Panc1 (cell line): ENCODE data around the gene C11orf65. TPM values are rescaled to one million over a fixed set of nuclear protein-coding genes. Genes with fewer than 3 reads are reported as not detected.

Source experiments
- ATAC-seq: fragments of 200-7000 bp; cut with Tn5 transposase; 2 replicates; pipeline ENCODE4 v1.9.1; 2020; ENCODE audit warnings: mild to moderate bottlenecking, moderate library complexity
- BruUV-seq: library from RNA; stranded (reverse); fragments of 400-500 nt; replicated peaks from 2 replicates; lab custom pipeline; 2021; lab: Mats Ljungman, UMichigan
- CTCF ChIA-PET: fragments of 300-600 bp; sonication (Branson Sonifier 250); formaldehyde crosslinking; loops from one replicate; lab custom pipeline; 2022; ENCODE audit warnings: antibody characterized with exemption; lab: Charles Lee
- POLR2A ChIA-PET: fragments of 300-600 bp; sonication (Branson Sonifier 250); formaldehyde crosslinking; loops from one replicate; lab custom pipeline; 2022; ENCODE audit warnings: antibody characterized with exemption; lab: Charles Lee
- DNase-seq: peaks from one replicate; pipeline ENCODE4 v3.0.0-alpha.2; 2010; ENCODE audit warnings: low read depth, low spot score
- H3K27ac ChIP-seq: 2 replicates; pipeline ENCODE4 v1.5.1; 2011; ENCODE audit warnings: mild to moderate bottlenecking, low read length, inconsistent platforms
- H3K27me3 ChIP-seq: fragments of 200-500 bp; sonication (Bioruptor generic); 2 replicates; pipeline ENCODE4 v1.6.0; 2014; ENCODE audit warnings: low read length, inconsistent platforms; ENCODE audit not compliant: control insufficient read depth, insufficient read depth
- H3K36me3 ChIP-seq: fragments of 200-500 bp; sonication (Bioruptor generic); 2 replicates; pipeline ENCODE4 v1.5.1; 2014; ENCODE audit warnings: inconsistent platforms, mild to moderate bottlenecking, low read length, moderate library complexity; ENCODE audit not compliant: control insufficient read depth, insufficient read depth
- H3K4me1 ChIP-seq: 2 replicates; pipeline ENCODE4 v1.5.1; 2011; ENCODE audit warnings: inconsistent platforms, mild to moderate bottlenecking, low read length, moderate library complexity; ENCODE audit not compliant: control insufficient read depth, insufficient read depth
- H3K4me3 ChIP-seq, 2 experiments: 2 replicates each; pipeline ENCODE4 v1.5.1; 2011 to 2012; ENCODE audit warnings: low read depth in 2 of 2, low read length in 2 of 2, mild to moderate bottlenecking in 2 of 2, inconsistent platforms in 1 of 2, moderate library complexity in 1 of 2
- H3K9me3 ChIP-seq: fragments of 200-500 bp; sonication (Bioruptor generic); 2 replicates; pipeline ENCODE4 v1.5.1; 2014; ENCODE audit warnings: low read depth, mild to moderate bottlenecking, inconsistent platforms, low read length, moderate library complexity; ENCODE audit not compliant: control insufficient read depth, insufficient read depth
- CTCF ChIP-seq: fragments of 450-650 bp; IDR thresholded peaks from 2 replicates; pipeline ENCODE4 v1.5.1; 2017; ENCODE audit warnings: mild to moderate bottlenecking
- POLR2AphosphoS5 ChIP-seq: IDR thresholded peaks from 2 replicates; pipeline ENCODE4 v1.6.1; 2012; ENCODE audit warnings: mild to moderate bottlenecking, low read depth, low read length, moderate library complexity
- REST ChIP-seq, 2 experiments: IDR thresholded peaks; 2 replicates each; pipeline ENCODE4 v1.6.1; 2011 to 2012; ENCODE audit warnings: low read depth in 2 of 2, control low read depth in 1 of 2, low read length in 1 of 2, mild to moderate bottlenecking in 1 of 2, moderate library complexity in 1 of 2; ENCODE audit not compliant: insufficient read depth in 1 of 2
- SIN3A ChIP-seq: IDR thresholded peaks from 2 replicates; pipeline ENCODE4 v1.6.1; 2012; ENCODE audit warnings: low read depth, mild to moderate bottlenecking, low read length, moderate library complexity, borderline replicate concordance; ENCODE audit not compliant: insufficient read depth
- TCF7L2 ChIP-seq: IDR thresholded peaks from 2 replicates; pipeline ENCODE4 v1.6.1; 2011; ENCODE audit warnings: mild to moderate bottlenecking, low read depth, low read length, inconsistent platforms
- in situ Hi-C: cut with HindIII; loops from 2 replicates; pipeline ENCODE4 v1.10.0; 2016; ENCODE audit warnings: low sequenced_read_pairs, low pct_unique_long_range_greater_than_20kb
- intact Hi-C: fragments of 100-400 bp; cut with micrococcal nuclease; formaldehyde crosslinking; loops from one replicate; pipeline ENCODE4 v1.10.0; 2022; ENCODE audit not compliant: unreplicated experiment
- total RNA-seq: library from RNA; stranded (reverse); gene quantifications from one replicate; pipeline ENCODE4 v1.2.1, GENCODE V29; 2021; ENCODE audit not compliant: unreplicated experiment

The C11orf65 gene
- total RNA-seq, 1 experiment from 2014 or later, result 0.18 TPM

- Histone ChIP-seq H3K4me3 (no peak overlapping the region), H3K36me3 (no peaks in the 10 kb centered on the region), H3K4me1 (no peaks in the 10 kb centered on the region), H3K9me3 (peaks cover 7% of the 10 kb centered on the region; the same call in 1 of the 2 replicates), H3K27me3 (peaks cover 2% of the 10 kb centered on the region; the same call in 1 of the 2 replicates), H3K27ac (no peak overlapping the region)
- intact Hi-C loops, result no loop called here
- no TSS peak for BruUV-seq
- ATAC-seq (no peak), DNase-seq (no peak)
- ChIA-PET POLR2A (no interaction called here), CTCF (no interaction called here)
- in situ Hi-C loops, result no loop called here
- TF ChIP-seq POLR2AphosphoS5 (no peak), SIN3A (no peak), TCF7L2 (no peak), CTCF (no peak), REST (IDR thresholded peaks at IDR 0.05; ENCODE audit: insufficient read depth in 1 of 2, low read depth in 2 of 2, low read length in 1 of 2) (no peak)
Measured at GRCh38 chr11:108436594-108436993, 30.7 kb downstream of the C11orf65 start.

GRCh38 chr11:108435066-108435465 is 32.3 kb downstream of the C11orf65 start:
- ATAC-seq, result no peak
- Histone ChIP-seq H3K27me3 (0 out of 2 replicates have a peak, but pooled peaks cover 2% of the 10 kb centered on the region), H3K4me3 (no peak overlapping the region), H3K27ac (no peak overlapping the region), H3K9me3 (peaks cover 7% of the 10 kb centered on the region; the same call in 1 of the 2 replicates), H3K36me3 (no peaks in the 10 kb centered on the region), H3K4me1 (no peaks in the 10 kb centered on the region)
- intact Hi-C loops, result no loop called here
- in situ Hi-C loops, result no loop called here
- POLR2A ChIA-PET, result no interaction called here
- no TSS peak for BruUV-seq
- CTCF ChIA-PET, result no interaction called here
- TF ChIP-seq SIN3A (no peak), CTCF (no peak), POLR2AphosphoS5 (no peak), REST (IDR thresholded peaks at IDR 0.05; ENCODE audit: insufficient read depth in 1 of 2, low read depth in 2 of 2, low read length in 1 of 2) (no peak), TCF7L2 (no peak)
- DNase-seq, result no peak
